Myocyte (in vitro differentiated cells): ENCODE measurements around the gene UBE3B. TPM values are rescaled to one million over a fixed set of nuclear protein-coding genes. Genes with fewer than 3 reads are reported as not detected.
A peak's percentile ranks its signal among the peaks of the same experiment; 100 is the strongest.

Experiments
- DNase-seq: peaks from one replicate; pipeline ENCODE4 v3.0.0-alpha.2; 2012; ENCODE audit warnings: low read depth
- total RNA-seq: library from RNA; depleted of rRNA; stranded (reverse); fragments of >200 nt; gene quantifications from 2 replicates; pipeline ENCODE4 v1.2.3, GENCODE V29; 2014

The UBE3B gene
- total RNA-seq, 1 donor from 2014 or later = 47.3 TPM

- no peak for DNase-seq
Observed at GRCh38 chr12:109549613-109550270, 72.3 kb downstream of the UBE3B start.

GRCh38 chr12:109550281-109550680, 72.8 kb downstream of the UBE3B start:
- no peak for DNase-seq

- DNase-seq = no peak
Observed at GRCh38 chr12:109551108-109551507, 73.7 kb downstream of the UBE3B start.

- no peak for DNase-seq
Observed at GRCh38 chr12:109552971-109553370, 75.5 kb downstream of the UBE3B start.

GRCh38 chr12:109553483-109553882, 76.0 kb downstream of the UBE3B start:
- no peak for DNase-seq

- DNase-seq = no peak
Observed at GRCh38 chr12:109553906-109554500, 76.6 kb downstream of the UBE3B start.

GRCh38 chr12:109554761-109555160, 77.3 kb downstream of the UBE3B start:
- DNase-seq = no peak

- no peak for DNase-seq
Observed at GRCh38 chr12:109555431-109556315, 78.2 kb downstream of the UBE3B start.

GRCh38 chr12:109557200-109557599, 79.8 kb downstream of the UBE3B start:
- no peak for DNase-seq

GRCh38 chr12:109557805-109558204, 80.4 kb downstream of the UBE3B start:
- DNase-seq = no peak

GRCh38 chr12:109558374-109559199, 81.2 kb downstream of the UBE3B start:
- DNase-seq = no peak

GRCh38 chr12:109559200-109559505, 81.7 kb downstream of the UBE3B start:
- no peak for DNase-seq

GRCh38 chr12:109559601-109560000, 82.2 kb downstream of the UBE3B start:
- no peak for DNase-seq

- no peak for DNase-seq
Observed at GRCh38 chr12:109560867-109561710, 83.7 kb downstream of the UBE3B start.

GRCh38 chr12:109561711-109562030, 84.2 kb downstream of the UBE3B start:
- DNase-seq = no peak

- DNase-seq = no peak
Observed at GRCh38 chr12:109562871-109563270, 85.4 kb downstream of the UBE3B start.

- DNase-seq = peak; percentile 34
Observed at GRCh38 chr12:109563291-109564284, 86.2 kb downstream of the UBE3B start.

- no peak for DNase-seq
Observed at GRCh38 chr12:109566424-109566823, 89.0 kb downstream of the UBE3B start.

GRCh38 chr12:109567296-109567695, 89.9 kb downstream of the UBE3B start:
- no peak for DNase-seq
